PC-9 (cell line): ENCODE measurements around the gene LSP1. TPM values are rescaled to one million over a fixed set of nuclear protein-coding genes. Genes with fewer than 3 reads are reported as not detected.

Source experiments
- BruUV-seq: library from RNA; stranded (reverse); fragments of 400-500 nt; replicated peaks from 2 replicates; lab custom pipeline; 2021; lab: Mats Ljungman, UMichigan
- CTCF ChIA-PET: fragments of 300-600 bp; sonication (Branson Sonifier 250); formaldehyde crosslinking; loops from one replicate; lab custom pipeline; 2022; ENCODE audit warnings: antibody characterized with exemption; lab: Charles Lee
- POLR2A ChIA-PET: fragments of 300-600 bp; sonication (Branson Sonifier 250); formaldehyde crosslinking; loops from one replicate; lab custom pipeline; 2022; ENCODE audit warnings: antibody characterized with exemption; ENCODE audit not compliant: unreplicated experiment; lab: Charles Lee
- DNase-seq, 2 experiments: peaks; one replicate each; pipeline versions ENCODE4 v3.0.0 to v3.0.0-alpha.2; 2015 to 2022; ENCODE audit warnings: mixed read lengths in 1 of 2
- H2AFZ ChIP-seq: fragments of 200-600 bp; sonication (generic); 2 replicates; pipeline ENCODE4 v1.8.1; 2017; ENCODE audit warnings: antibody characterized with exemption
- H3F3A ChIP-seq: fragments of 200-600 bp; sonication (generic); 2 replicates; pipeline ENCODE4 v1.8.1; 2017; ENCODE audit warnings: antibody characterized with exemption, mild to moderate bottlenecking, low read depth; ENCODE audit not compliant: insufficient read depth
- H3K27ac ChIP-seq: fragments of 200-600 bp; sonication (generic); 2 replicates; pipeline ENCODE4 v1.6.1; 2016; ENCODE audit warnings: mixed run types
- H3K27me3 ChIP-seq: fragments of 200-600 bp; sonication (generic); 2 replicates; pipeline ENCODE4 v1.6.1; 2016; ENCODE audit warnings: low read depth, mixed run types; ENCODE audit not compliant: insufficient read depth
- H3K36me3 ChIP-seq: fragments of 200-600 bp; sonication (generic); 2 replicates; pipeline ENCODE4 v1.6.1; 2016; ENCODE audit warnings: low read depth, mixed run types
- H3K4me1 ChIP-seq: fragments of 200-600 bp; sonication (generic); replicated peaks from 2 replicates; pipeline ENCODE4 v1.6.1; 2016; ENCODE audit warnings: mixed run types; ENCODE audit not compliant: insufficient read depth
- H3K4me2 ChIP-seq: fragments of 200-600 bp; sonication (generic); 2 replicates; pipeline ENCODE4 v1.6.1; 2017; ENCODE audit warnings: mixed run types
- H3K4me3 ChIP-seq: fragments of 200-600 bp; sonication (generic); 2 replicates; pipeline ENCODE4 v1.6.1; 2016; ENCODE audit warnings: mixed run types
- H3K79me2 ChIP-seq: fragments of 200-600 bp; sonication (generic); 2 replicates; pipeline ENCODE4 v1.6.1; 2017; ENCODE audit warnings: low read depth, mixed run types
- H3K9me2 ChIP-seq: fragments of 200-600 bp; sonication (generic); 2 replicates; pipeline ENCODE4 v1.8.1; 2017; ENCODE audit warnings: mild to moderate bottlenecking; ENCODE audit not compliant: insufficient read depth
- H3K9me3 ChIP-seq: fragments of 200-600 bp; sonication (generic); 2 replicates; pipeline ENCODE4 v1.8.1; 2016; ENCODE audit warnings: low read depth; ENCODE audit not compliant: insufficient read depth
- H4K20me1 ChIP-seq: fragments of 200-600 bp; sonication (generic); 2 replicates; pipeline ENCODE4 v1.8.1; 2017; ENCODE audit not compliant: insufficient read depth
- CTCF ChIP-seq: fragments of 200-600 bp; sonication (generic); conservative IDR thresholded peaks from 2 replicates; pipeline ENCODE4 v1.6.1; 2017; ENCODE audit warnings: mixed run types, antibody characterized with exemption, mild to moderate bottlenecking, moderate library complexity
- EZH2 ChIP-seq: fragments of 200-600 bp; sonication (generic); IDR thresholded peaks from 2 replicates; pipeline ENCODE4 v1.8.0; 2017; ENCODE audit warnings: antibody characterized with exemption, low read depth
- intact Hi-C: fragments of 100-400 bp; cut with micrococcal nuclease; formaldehyde crosslinking; loops from one replicate; pipeline ENCODE4 v1.10.0; 2022; ENCODE audit not compliant: unreplicated experiment
- total RNA-seq: library from RNA; stranded (reverse); gene quantifications from 2 replicates; pipeline ENCODE4 v1.2.3, GENCODE V29; 2021

Gene LSP1
- total RNA-seq, 1 experiment from 2014 or later = 2.6 TPM

GRCh38 chr11:1864831-1865665 lies 12.2 kb downstream of the LSP1 start:
- H3K9me2 ChIP-seq = no peaks in the 10 kb centered on the region
- no peaks in the 10 kb centered on the region for H3F3A ChIP-seq
- no peaks in the 10 kb centered on the region for H4K20me1 ChIP-seq
- no peaks in the 10 kb centered on the region for H3K79me2 ChIP-seq
- peaks cover 18% of the 10 kb centered on the region for H3K4me1 ChIP-seq
- no peak overlapping the region for H3K4me2 ChIP-seq
- no peak for DNase-seq
- H3K4me3 ChIP-seq = no peak overlapping the region
- TF ChIP-seq EZH2 = no peak
- no peak for TF ChIP-seq CTCF
- ChIA-PET CTCF (no interaction called here), POLR2A (no interaction called here)
- no peaks in the 10 kb centered on the region for H3K9me3 ChIP-seq
- no peak overlapping the region for H2AFZ ChIP-seq
- H3K27ac ChIP-seq = no peak overlapping the region
- 0 out of 2 replicates have a peak, but pooled peaks cover 1% of the 10 kb centered on the region for H3K27me3 ChIP-seq
- BruUV-seq = no TSS peak
- intact Hi-C loops = no loop called here
- no peaks in the 10 kb centered on the region for H3K36me3 ChIP-seq

GRCh38 chr11:1866226-1866625 lies 13.3 kb downstream of the LSP1 start:
- Histone ChIP-seq H3K4me2 (no peak overlapping the region), H3K36me3 (no peaks in the 10 kb centered on the region), H3F3A (no peaks in the 10 kb centered on the region), H3K27ac (no peak overlapping the region), H2AFZ (no peak overlapping the region), H3K27me3 (0 out of 2 replicates have a peak, but pooled peaks cover 11% of the 10 kb centered on the region), H3K79me2 (no peaks in the 10 kb centered on the region), H3K9me3 (no peaks in the 10 kb centered on the region), H3K4me3 (no peak overlapping the region), H4K20me1 (no peaks in the 10 kb centered on the region), H3K9me2 (no peaks in the 10 kb centered on the region), H3K4me1 (peaks cover 18% of the 10 kb centered on the region)
- TF ChIP-seq CTCF (no peak), EZH2 (no peak)
- DNase-seq = no peak
- intact Hi-C loops = no loop called here
- BruUV-seq = no TSS peak
- ChIA-PET CTCF (no interaction called here), POLR2A (no interaction called here)

GRCh38 chr11:1866776-1867175 lies 13.9 kb downstream of the LSP1 start:
- H3K4me1 ChIP-seq = peaks cover 18% of the 10 kb centered on the region
- H3K4me2 ChIP-seq = no peak overlapping the region
- H2AFZ ChIP-seq = no peak overlapping the region
- H3K79me2 ChIP-seq = no peaks in the 10 kb centered on the region
- no TSS peak for BruUV-seq
- ChIA-PET CTCF (no interaction called here), POLR2A (no interaction called here)
- no peaks in the 10 kb centered on the region for H3F3A ChIP-seq
- intact Hi-C loops = no loop called here
- no peaks in the 10 kb centered on the region for H3K9me2 ChIP-seq
- 0 out of 2 replicates have a peak, but pooled peaks cover 11% of the 10 kb centered on the region for H3K27me3 ChIP-seq
- H3K36me3 ChIP-seq = no peaks in the 10 kb centered on the region
- H3K4me3 ChIP-seq = no peak overlapping the region
- no peak for DNase-seq
- no peak overlapping the region for H3K27ac ChIP-seq
- no peaks in the 10 kb centered on the region for H3K9me3 ChIP-seq
- no peaks in the 10 kb centered on the region for H4K20me1 ChIP-seq
- TF ChIP-seq CTCF (no peak), EZH2 (no peak)
